ENCODE results near the gene GAB2.

GRCh38 chr11:78244546-78245255, 172.9 kb downstream of the GAB2 start:
- no peak for TF ChIP-seq CTCF (conservative IDR thresholded peaks at IDR 0.05; ENCODE audit: low read length)
- TF ChIP-seq EZH2phosphoT487 (IDR thresholded peaks at IDR 0.05; ENCODE audit: borderline replicate concordance, low read depth, low read length), result no peak
